NT2/D1 (cell line): ENCODE results near the gene TEX13D.

Experiments used
- YY1 ChIP-seq: IDR thresholded peaks from 2 replicates; pipeline ENCODE4 v1.6.1; 2011; ENCODE audit not compliant: insufficient read length, insufficient read depth
- ZNF274 ChIP-seq: IDR thresholded peaks from 2 replicates; pipeline ENCODE4 v1.6.1; 2011; ENCODE audit warnings: mild to moderate bottlenecking, low read depth, low read length

DNA sequence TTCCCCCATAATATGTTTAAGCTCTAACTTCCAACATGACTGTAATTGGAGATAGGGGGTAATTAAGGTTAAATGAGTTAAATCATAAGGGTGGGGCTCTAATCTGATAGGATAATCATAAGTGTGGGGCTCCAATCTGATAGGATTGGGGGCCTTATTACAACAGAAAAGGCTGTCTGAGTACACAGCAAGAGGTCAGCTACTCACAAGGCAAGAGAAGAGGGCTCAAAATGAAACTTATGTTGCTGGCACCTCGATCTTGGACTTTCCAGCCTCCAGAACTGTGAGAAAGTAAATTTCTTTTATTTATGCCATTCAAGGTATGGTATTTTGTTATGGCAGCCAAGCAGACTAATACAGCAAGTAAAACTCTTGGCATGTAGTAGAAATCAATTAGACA is 30.3 kb downstream of the TEX13D start:
- TF ChIP-seq ZNF274 (no peak), YY1 (no peak)
